Spleen (tissue), 11 donors: ENCODE measurements around the gene TSSK2. TPM values are rescaled to one million over a fixed set of nuclear protein-coding genes. Genes with fewer than 3 reads are reported as not detected.

Source experiments
- DNase-seq: peaks from one replicate; pipeline ENCODE4 v3.0.0-alpha.2; 2020
- H3K27ac ChIP-seq, 8 donors: fragments of 200-600 bp; sonication (generic) in 7 of 8; 1 replicate in 4 of 8; 2 replicates in 4 of 8; pipeline versions ENCODE4 v1.5.0 to v1.8.0; 2016 to 2021; ENCODE audit warnings: inconsistent platforms in 4 of 8, mild to moderate bottlenecking in 4 of 8, moderate library complexity in 1 of 8
- H3K27me3 ChIP-seq, 7 donors: fragments of 200-600 bp; sonication (generic) in 6 of 7; replicated peaks in 1 of 7; 1 replicate in 4 of 7; 2 replicates in 3 of 7; pipeline versions ENCODE4 v1.5.0 to v1.8.0; 2016 to 2021; ENCODE audit warnings: inconsistent platforms in 3 of 7, mild to moderate bottlenecking in 1 of 7
- H3K36me3 ChIP-seq, 6 donors: fragments of 200-600 bp; sonication (generic) in 5 of 6; 1 replicate in 4 of 6; 2 replicates in 2 of 6; pipeline versions ENCODE4 v1.5.0 to v1.8.0; 2016 to 2021; ENCODE audit warnings: inconsistent platforms in 2 of 6
- H3K4me1 ChIP-seq, 6 donors: fragments of 200-600 bp; sonication (generic) in 5 of 6; 1 replicate in 3 of 6; 2 replicates in 3 of 6; pipeline versions ENCODE4 v1.5.0 to v1.8.0; 2016 to 2021; ENCODE audit warnings: inconsistent platforms in 3 of 6
- H3K4me3 ChIP-seq, 8 donors: fragments of 200-600 bp; sonication (generic) in 7 of 8; 1 replicate in 4 of 8; 2 replicates in 4 of 8; pipeline versions ENCODE4 v1.5.0 to v1.8.0; 2016 to 2021; ENCODE audit warnings: inconsistent platforms in 4 of 8, mild to moderate bottlenecking in 4 of 8, moderate library complexity in 2 of 8
- H3K9me3 ChIP-seq, 8 donors: fragments of 200-600 bp; sonication (generic) in 7 of 8; 1 replicate in 4 of 8; 2 replicates in 4 of 8; pipeline versions ENCODE4 v1.5.0 to v1.8.0; 2016 to 2021; ENCODE audit warnings: inconsistent platforms in 4 of 8
- POLR2A ChIP-seq, 3 donors: fragments of 450-650 bp; IDR thresholded peaks; one replicate each; pipeline ENCODE4 v1.5.1; 2017; ENCODE audit warnings: antibody characterized with exemption in 3 of 3, mild to moderate bottlenecking in 1 of 3
- POLR2AphosphoS5 ChIP-seq, 3 donors: sonication (generic); formaldehyde crosslinking; IDR thresholded peaks; one replicate each; pipeline ENCODE4 v1.5.1; 2017; ENCODE audit warnings: antibody characterized with exemption in 3 of 3
- WGBS, 5 donors: extraction: QIAGEN DNeasy Blood & Tissue Kit in 3 of 5; methylation state at CpG; one replicate each; pipeline versions ENCODE4 v1.1.5 to v1.1.7; 2013 to 2018; 5-methylcytosine and 5-hydroxymethylcytosine counted together
- intact Hi-C: fragments of 100-400 bp; cut with DNase I; formaldehyde crosslinking; loops from one replicate; pipeline ENCODE4 v1.15.0; 2023; ENCODE audit warnings: low total_unique reads
- polyA plus RNA-seq, 3 donors: library from polyadenylated mRNA; stranded (reverse); fragments of 200-250 nt; gene quantifications; one replicate each; pipeline ENCODE4 v1.2.1, GENCODE V29; 2013
- total RNA-seq, 7 donors: library from RNA; depleted of rRNA in 3 of 7; stranded (reverse); fragments of >200 nt in 3 of 7; fragmentation: NEBNext Ultra II Directional in 4 of 7; extraction: Animal tissue kit (Norgen Biotek cat#: 25700) in 4 of 7; gene quantifications; one replicate each; pipeline versions ENCODE4 v1.1.0 to v1.2.1, GENCODE V29; 2016 to 2021
- TF ChIP-seq, protein P1 (sequence below), 11 experiments: fragments of 200-600 bp in 7 of 11; fragments of 450-650 bp in 4 of 11; sonication (generic) in 4 of 11; IDR thresholded peaks in 8 of 11; conservative IDR thresholded peaks in 3 of 11; 1 replicate in 7 of 11; 2 replicates in 4 of 11; pipeline versions ENCODE4 v1.4.0 to v1.8.0; 2016 to 2021; ENCODE audit warnings: antibody characterized with exemption in 11 of 11, inconsistent platforms in 4 of 11, mild to moderate bottlenecking in 1 of 11
- donor health status: healthy with polysubstance abuse.
- donor health status: DM: no; HTN: no; CAD: no; lungs with moderate emphysema.
- donor health status: DM: no; HTN: no; CAD: no.
- donor health status: Bipolar disorder and iron deficiency.
- donor health status: healthy.
- donor health status: DM: no; HTN: no; CAD: no.
- donor health status: DM: yes; HTN: yes; CAD: no.

Gene TSSK2
- total and polyA plus RNA-seq, 10 donors, result 0.03 to 0.06 TPM; not detected in 8

DNA sequence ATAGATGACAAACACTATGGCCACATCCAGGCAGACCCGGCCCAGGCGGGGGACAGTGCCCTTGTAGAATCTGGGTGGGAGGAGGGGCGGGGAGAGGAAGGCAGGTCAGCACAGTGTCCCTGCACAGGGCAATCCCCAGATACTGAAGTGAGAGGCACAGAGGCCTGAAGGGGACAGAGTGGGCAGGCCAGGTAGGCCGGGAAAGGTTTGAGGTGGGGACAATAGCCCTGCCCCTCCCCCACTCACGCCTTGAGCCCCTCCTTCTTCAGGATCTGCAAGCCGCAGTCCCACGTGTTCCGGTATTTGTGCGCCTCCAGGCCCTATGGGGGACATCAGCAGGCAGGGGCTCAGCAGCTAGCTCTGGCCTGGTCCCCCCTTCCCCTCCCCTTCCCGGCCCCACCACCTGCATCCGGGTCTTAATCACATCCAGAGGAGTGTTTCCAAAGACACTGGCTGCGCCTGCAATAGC, 45.1 kb downstream of the TSSK2 start:
- DNase-seq, result no peak
- H3K27me3 ChIP-seq, result no peaks in the 10 kb centered on the region
- 66 to 84% (median 82%) methylated on average over 7 to 12 of the region's 12 CpGs for WGBS, 5 donors
- TF ChIP-seq POLR2AphosphoS5 (IDR thresholded peaks at IDR 0.05) (no peak), POLR2A (IDR thresholded peaks at IDR 0.05) (no peak)
- TF ChIP-seq, protein P1, sequence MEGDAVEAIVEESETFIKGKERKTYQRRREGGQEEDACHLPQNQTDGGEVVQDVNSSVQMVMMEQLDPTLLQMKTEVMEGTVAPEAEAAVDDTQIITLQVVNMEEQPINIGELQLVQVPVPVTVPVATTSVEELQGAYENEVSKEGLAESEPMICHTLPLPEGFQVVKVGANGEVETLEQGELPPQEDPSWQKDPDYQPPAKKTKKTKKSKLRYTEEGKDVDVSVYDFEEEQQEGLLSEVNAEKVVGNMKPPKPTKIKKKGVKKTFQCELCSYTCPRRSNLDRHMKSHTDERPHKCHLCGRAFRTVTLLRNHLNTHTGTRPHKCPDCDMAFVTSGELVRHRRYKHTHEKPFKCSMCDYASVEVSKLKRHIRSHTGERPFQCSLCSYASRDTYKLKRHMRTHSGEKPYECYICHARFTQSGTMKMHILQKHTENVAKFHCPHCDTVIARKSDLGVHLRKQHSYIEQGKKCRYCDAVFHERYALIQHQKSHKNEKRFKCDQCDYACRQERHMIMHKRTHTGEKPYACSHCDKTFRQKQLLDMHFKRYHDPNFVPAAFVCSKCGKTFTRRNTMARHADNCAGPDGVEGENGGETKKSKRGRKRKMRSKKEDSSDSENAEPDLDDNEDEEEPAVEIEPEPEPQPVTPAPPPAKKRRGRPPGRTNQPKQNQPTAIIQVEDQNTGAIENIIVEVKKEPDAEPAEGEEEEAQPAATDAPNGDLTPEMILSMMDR (IDR thresholded peaks at IDR 0.05 in 8 of 11, conservative IDR thresholded peaks at IDR 0.05 in 3 of 11), result no peak
- intact Hi-C loops, result no loop called here
- no peaks in the 10 kb centered on the region for H3K9me3 ChIP-seq
- H3K27ac ChIP-seq, result peak overlapping the region in 1 of 8 donors; percentile 95
- peaks cover 0 to 24% (median 0%) of the 10 kb centered on the region in 6 donors for H3K36me3 ChIP-seq
- peaks cover 45 to 82% (median 66%) of the 10 kb centered on the region in 6 donors for H3K4me1 ChIP-seq
- no peak overlapping the region for H3K4me3 ChIP-seq

DNA sequence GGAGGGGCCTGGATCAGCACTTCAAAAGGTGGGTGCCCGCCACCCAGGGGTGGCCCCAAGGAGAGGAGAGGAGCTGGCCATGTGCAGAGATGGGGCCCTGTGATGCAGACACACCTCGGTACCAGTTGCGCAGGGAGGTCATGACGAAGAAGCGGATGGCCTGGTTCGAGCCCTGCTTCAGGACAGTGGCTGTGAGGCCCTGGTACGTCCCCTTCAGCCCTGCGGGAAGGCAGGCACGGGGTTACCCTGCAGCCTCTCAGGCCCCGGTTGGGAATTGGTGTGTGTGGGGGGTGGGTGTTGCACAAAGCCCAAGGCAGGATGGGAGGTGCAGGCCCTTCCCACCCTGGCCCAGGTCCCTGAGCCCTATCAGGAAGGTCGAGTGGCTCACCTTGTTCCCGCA, 45.6 kb downstream of the TSSK2 start:
- H3K27me3 ChIP-seq, result no peaks in the 10 kb centered on the region
- 84 to 90% (median 86%) methylated on average over 12 of the region's 12 CpGs for WGBS, 5 donors
- TF ChIP-seq, protein P1 (IDR thresholded peaks at IDR 0.05 in 8 of 11, conservative IDR thresholded peaks at IDR 0.05 in 3 of 11), result no peak
- intact Hi-C loops, result no loop called here
- peaks cover 45 to 79% (median 65%) of the 10 kb centered on the region in 6 donors for H3K4me1 ChIP-seq
- peak overlapping the region in 3 of 8 donors; percentile 88 to 95 (median 89) for H3K27ac ChIP-seq
- H3K9me3 ChIP-seq, result no peaks in the 10 kb centered on the region
- H3K36me3 ChIP-seq, result peaks cover 0 to 24% (median 0%) of the 10 kb centered on the region in 6 donors
- DNase-seq, result no peak
- peak overlapping the region in 2 of 8 donors; percentile 85 to 88 for H3K4me3 ChIP-seq

DNA sequence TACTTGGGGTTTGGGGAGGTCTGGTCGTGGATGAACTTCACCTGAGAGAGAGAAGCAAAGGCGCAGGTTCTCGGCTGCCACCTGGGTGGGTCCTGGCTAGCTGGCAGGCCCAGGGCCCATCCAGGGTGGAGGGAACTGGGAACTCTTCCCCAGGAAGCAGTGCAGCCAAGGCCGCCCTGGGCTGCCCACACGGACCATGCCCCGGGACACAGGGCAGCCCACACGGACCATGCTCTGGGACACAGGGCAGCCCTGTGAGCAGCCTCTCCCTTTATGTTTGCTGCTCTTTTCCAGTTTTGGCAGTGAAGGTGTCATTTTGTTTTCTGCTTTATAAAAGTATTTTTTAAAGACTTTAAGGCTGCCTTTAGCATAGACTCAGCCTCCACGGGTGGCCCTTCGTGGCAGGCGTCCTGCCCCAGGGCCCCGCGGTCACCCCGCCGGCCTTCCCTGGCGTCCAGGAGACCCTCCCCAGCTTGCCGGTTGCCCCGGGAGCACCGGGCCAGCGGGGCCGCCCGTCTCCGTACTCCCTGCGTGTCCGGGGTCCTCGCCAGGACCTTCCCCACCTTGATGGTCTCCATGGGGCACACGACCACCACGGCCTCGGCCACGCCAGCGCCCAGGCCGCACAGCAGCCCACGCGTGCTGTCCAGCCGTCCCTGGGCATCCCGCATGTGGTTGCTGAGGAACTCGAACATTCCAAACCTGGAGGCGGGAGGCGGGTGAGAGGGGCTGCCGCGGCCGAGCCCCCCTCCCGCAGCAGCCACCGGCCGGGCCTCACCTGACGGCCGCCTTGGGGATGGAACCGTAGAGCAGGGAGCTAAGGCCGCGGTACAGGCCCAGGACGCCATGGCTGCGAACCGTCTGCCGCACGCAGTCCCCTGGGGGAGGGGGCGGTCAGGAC, 46.3 kb downstream of the TSSK2 start:
- TF ChIP-seq, protein P1 (IDR thresholded peaks at IDR 0.05 in 8 of 11, conservative IDR thresholded peaks at IDR 0.05 in 3 of 11), result no peak
- peak in 1 of 3 donors; percentile 47 for TF ChIP-seq POLR2AphosphoS5 (IDR thresholded peaks at IDR 0.05)
- peaks cover 0 to 25% (median 0%) of the 10 kb centered on the region in 6 donors for H3K36me3 ChIP-seq
- no peaks in the 10 kb centered on the region for H3K27me3 ChIP-seq
- H3K4me1 ChIP-seq, result peaks cover 42 to 72% (median 58%) of the 10 kb centered on the region in 6 donors
- H3K4me3 ChIP-seq, result peak overlapping the region; percentile 80 to 96 (median 86)
- intact Hi-C loops, result no loop called here
- DNase-seq, result peak; percentile 83
- no peaks in the 10 kb centered on the region for H3K9me3 ChIP-seq
- 37 to 74% (median 43%) methylated on average over 31 to 55 of the region's 55 CpGs for WGBS, 5 donors
- H3K27ac ChIP-seq, result peak overlapping the region; percentile 64 to 95 (median 85)

DNA sequence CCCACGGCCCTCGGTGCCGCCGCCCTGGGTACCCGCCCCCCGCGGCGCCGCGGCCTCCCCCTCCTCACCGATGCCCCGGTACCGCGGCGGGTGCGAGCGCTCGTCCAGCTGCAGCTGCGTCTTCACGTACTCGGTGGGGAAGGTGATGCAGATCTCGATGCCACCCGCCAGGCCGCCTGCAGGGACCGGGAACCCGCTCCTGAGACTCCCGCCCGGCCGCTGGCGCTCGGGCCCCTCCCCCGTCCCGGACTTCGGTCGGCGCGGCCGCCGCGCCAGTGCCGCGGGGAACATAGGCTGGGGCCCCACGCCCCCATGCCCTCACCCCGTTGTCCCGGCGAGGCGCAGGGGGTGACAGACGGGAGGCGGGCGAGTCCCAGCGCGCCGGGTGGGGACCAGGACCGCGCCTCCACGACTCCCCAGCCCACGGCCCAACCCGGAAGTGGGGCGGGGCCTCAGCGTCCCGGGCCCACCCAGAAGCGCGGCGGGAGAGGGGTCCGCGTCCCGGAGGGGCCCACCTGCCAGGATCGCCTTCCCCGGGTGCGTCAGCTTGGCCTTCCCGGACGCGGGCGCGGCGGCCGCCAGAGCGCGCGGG, 47.1 kb downstream of the TSSK2 start:
- H3K4me3 ChIP-seq, result peak overlapping the region; percentile 80 to 96 (median 86)
- H3K9me3 ChIP-seq, result no peaks in the 10 kb centered on the region
- TF ChIP-seq, protein P1 (IDR thresholded peaks at IDR 0.05 in 8 of 11, conservative IDR thresholded peaks at IDR 0.05 in 3 of 11), result no peak
- peak in 2 of 3 donors; percentile 1 to 7 for TF ChIP-seq POLR2AphosphoS5 (IDR thresholded peaks at IDR 0.05)
- TF ChIP-seq POLR2A (IDR thresholded peaks at IDR 0.05), result no peak
- peaks cover 0 to 33% (median 0%) of the 10 kb centered on the region in 6 donors for H3K36me3 ChIP-seq
- peak overlapping the region; percentile 64 to 95 (median 85) for H3K27ac ChIP-seq
- intact Hi-C loops, result no loop called here
- WGBS, 5 donors, result 1% methylated on average over 26 to 80 of the region's 80 CpGs; no CpG with 5 or more reads in 1 of the 5 donors
- H3K4me1 ChIP-seq, result peaks cover 35 to 64% (median 50%) of the 10 kb centered on the region in 6 donors
- H3K27me3 ChIP-seq, result no peaks in the 10 kb centered on the region
- DNase-seq, result peak; percentile 90
